GM19438 (cell line): ENCODE data around the gene FANCE.
"Not testable (repeated sequence)": the region's sequence is repeated elsewhere in the genome, so short reads cannot be mapped to it uniquely, and the experiment has no call there.

Experiments used
- ATAC-seq: cut with Tn5 transposase; IDR thresholded peaks from one replicate; pipeline ENCODE4 v1.9.1; 2021; ENCODE audit warnings: low read depth; ENCODE audit not compliant: unreplicated experiment

Gene FANCE

DNA sequence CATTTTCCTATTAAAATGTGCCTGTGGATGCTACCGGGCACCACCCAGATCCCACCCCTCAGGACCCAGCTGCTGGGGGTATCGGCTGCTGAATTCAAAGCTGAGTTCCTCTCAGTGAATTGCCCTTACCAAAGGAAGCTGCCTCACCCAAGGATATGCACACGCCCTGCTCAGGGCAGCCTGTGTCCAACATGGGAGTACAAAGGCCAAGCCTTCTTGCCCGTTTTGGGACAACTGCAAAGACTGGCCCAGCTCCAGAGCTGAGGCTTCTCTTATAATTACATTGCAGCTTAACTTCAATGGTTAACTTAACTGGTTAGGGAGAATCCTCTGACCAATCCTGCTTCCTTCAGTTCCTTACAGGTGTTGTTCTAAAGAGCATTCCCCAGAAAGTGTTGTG lies 19.8 kb upstream of the FANCE start:
- ATAC-seq, result no peak

DNA sequence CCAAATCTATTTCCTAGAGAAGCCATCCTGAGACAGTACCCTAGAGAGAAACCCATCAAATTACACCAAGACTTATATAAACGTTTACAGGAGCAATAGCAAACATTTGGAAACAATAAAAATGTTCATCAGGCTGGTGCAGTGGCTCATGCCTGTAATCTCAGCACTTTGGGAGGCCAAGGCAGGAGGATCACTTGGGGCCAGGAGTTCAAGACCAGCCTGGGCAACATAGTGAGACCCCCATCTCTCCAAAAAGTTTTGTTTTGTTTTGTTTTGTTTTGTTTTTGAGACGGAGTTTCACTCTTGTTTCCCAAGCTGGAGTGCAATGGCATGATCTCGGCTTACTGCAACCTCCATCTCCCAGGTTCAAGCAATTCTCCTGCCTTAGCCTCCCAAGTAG lies 19.4 kb upstream of the FANCE start:
- ATAC-seq, result not testable (repeated sequence)

DNA sequence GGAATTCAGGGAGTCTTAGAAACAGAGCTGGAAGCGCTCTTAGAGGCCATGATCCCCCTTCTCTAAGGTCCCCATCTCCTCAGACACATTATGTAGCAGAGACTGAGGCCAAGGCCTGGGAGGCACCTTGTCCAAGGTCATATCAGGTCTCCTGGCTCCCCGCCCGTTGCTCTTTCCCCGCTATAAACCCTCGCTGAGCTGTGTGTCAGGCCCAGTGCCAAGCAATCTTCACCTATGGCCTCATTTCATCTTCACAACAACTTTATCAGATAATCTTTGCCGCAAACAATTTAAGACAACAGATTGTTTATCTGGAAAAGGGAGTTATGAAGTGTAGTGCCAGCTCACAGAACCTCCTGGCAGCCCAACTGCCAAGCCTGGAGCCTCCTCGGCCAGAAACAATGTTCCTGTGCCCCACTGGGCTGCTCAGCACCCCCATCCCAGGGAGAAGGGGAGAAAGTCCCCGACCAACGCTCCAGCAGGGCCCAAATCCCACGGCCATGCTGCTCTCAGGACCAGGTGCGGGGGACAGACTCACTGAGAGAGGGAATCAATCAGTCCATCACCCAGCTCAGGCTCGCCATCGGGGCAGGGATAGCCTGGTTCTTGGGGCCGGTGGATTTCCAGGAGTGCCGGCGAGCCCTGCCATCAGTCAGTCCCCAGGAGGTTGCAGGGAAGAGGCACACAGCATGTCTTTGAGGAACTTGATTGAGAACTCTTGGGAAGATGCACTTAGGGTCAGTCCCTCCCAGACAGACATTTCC lies 16.9 kb upstream of the FANCE start:
- ATAC-seq, result no peak

DNA sequence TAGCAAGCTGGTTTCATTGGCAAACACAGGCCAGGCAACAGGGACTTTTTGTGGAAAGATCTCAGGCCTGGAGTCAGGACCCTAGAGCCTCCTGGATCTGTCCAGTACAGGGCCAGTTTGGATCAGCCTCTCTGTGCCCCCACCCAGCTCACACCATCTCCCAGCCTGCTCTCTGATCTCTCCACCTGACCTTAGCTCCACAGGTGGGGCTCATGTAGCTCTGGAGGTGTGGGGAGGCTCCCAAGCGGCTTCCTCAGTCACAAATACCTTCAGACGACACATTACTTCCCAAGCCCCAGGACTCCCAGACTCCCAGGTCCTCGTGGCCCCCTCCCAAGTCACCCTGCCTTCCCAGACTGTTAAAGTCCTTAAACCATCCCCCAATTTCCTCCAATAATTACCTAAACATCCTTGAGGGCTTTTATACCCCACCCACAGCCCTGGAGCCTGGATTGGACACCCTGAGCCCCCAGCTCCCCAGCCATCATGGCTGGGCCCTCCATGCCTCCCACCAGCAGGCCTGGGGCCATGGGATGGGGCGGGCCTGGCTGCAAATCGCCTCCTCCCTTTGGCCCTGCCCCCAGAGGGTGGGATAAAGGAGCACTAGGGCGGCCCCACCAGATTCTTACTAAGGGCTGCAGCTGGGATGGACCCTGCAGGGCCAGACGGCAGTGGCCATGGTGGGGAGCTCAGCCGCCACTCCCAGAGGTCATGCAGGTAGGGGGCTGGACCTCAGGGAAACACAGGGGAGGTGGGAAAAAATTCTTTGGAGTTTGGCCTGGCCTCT lies 15.9 kb upstream of the FANCE start:
- no peak for ATAC-seq

DNA sequence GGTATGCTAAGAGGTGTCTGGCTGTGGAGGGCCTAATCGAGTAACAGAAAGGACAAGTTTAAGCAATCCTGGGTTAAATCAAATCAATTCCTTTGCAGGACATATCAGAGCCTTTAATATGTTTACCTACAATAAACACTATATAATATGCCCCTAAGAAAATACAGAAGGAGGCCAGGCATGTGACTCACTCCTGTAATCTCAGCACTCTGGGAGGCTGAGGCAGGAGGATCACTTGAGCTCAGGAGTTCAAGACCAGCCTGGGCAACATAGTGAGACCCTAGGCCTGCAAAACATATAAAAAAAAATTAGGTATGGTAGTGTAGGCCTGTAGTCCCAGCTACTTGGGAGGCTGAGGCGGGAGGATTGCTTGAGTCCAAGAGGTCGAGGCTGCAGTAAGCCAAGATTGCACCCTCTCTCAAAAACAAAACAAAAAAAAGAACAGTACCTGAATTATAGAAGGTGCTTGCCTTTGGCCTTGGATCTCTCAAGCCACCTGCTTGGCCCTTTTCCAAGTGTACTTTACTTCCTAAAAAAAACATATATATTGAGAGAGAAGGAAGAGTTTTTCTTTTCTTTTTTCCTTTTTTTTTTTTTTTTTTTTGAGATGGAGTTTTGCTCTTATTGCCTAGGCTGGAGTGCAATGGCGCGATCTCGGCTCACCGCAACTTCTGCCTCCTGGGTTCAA lies 13.6 kb upstream of the FANCE start:
- not testable (repeated sequence) for ATAC-seq

DNA sequence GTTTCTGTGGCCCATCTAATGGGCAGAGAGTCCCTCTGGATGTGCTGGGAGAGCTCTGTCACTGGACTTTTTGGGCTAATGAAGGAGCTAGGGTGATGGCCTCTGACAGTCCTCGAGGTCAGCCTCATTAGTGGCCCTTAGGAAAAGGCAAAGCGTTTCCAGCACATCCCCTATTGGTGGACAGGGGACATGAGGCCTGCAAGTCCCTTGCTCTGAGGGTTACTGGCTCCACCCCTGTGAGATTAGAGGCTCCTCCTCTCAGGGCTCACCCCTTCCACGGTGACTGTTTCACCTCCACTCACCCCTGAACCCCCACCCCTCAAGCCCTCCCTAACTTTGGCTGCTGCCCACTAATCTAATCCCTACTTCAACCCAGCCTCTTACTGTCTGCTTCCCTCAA lies 12.8 kb upstream of the FANCE start:
- no peak for ATAC-seq

DNA sequence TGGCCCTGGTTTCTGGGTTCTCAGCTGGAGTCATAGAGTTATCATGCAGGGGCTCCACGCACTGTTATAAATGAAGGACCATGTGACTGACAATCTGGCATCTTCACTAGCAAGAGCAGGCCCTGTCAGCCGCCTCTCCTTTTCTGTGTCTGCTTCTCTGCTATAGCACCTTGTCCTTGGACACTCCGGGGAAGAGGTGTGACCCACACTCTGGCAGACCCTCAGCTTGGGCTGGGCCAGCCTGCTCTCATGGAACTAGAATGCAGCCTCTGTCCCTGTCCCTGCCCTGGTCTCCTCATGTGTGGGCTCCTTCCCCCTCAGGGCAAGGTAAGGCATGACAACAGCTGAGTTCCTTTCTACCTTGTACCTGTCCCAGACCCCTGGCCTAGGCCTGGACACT lies 10.9 kb upstream of the FANCE start:
- no peak for ATAC-seq

DNA sequence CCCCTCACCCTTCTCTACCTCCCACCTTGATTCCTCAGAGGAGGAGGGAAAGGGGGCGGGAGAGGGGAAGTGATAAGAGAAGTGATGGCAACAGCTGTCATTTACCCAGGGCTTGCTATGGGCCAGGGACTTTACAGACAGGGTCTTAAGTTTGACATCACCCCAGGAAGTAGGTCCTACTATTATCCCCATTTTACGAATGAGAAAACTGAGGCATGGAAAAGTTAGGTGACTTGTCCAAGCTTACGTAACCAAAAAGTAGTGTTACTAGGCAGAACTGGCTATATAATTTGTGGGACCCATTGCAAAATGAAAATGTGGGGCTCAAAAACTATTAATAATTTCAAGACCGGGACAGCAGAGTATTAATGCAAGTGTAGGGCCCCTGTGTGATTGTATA lies 10.5 kb upstream of the FANCE start:
- ATAC-seq, result no peak

DNA sequence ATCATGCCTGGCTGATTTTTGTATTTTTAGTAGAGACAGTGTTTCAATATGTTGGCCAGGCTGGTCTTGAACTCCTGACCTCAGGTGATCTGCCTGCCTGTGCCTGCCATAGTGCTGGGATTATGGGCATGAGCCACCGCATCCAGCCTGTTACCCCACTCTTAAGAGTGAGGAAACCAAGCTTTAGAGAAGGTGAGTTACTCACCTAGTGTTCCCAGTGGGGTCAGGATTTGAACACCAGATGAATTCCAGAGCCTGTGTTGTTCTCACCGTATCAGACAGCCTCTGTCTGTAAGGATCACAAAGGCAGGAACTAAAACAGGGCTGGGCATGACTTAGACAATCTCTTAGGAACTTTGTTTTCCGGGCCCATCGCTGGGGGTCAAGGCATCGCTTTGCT lies 9.4 kb upstream of the FANCE start:
- no peak for ATAC-seq

DNA sequence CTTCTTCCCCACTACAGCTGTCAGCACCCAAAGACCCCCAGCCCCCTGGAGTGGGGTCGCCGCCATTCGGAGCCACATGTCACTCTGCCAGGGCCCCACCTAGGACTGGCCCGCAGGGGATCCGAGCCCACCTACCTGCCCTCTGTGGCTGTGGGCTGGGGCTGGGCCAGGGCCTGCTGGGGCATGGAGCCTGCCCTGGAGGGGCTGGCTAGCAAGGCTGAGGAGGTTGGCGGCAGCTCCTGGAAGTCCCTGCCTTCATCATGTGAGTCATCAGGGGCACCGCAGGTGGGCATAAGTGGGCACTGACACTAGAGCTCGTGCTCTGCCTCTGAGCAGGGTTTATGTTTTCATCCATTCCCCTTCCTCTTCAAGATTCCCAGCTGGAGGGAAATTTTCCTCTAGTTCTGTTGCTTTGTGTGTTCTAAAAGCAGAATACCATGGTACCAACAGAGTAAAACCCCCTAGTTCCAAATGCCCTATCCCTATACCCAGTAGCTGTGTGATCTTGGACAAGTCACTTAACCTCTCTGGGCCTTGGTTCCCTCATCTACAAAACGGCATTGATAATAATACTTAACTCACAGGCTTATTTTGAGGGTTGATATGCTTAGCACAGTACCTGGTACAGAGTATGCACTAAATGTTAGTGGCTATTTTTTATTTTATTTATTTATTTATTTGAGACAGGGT lies 8.7 kb upstream of the FANCE start:
- ATAC-seq, result no peak

DNA sequence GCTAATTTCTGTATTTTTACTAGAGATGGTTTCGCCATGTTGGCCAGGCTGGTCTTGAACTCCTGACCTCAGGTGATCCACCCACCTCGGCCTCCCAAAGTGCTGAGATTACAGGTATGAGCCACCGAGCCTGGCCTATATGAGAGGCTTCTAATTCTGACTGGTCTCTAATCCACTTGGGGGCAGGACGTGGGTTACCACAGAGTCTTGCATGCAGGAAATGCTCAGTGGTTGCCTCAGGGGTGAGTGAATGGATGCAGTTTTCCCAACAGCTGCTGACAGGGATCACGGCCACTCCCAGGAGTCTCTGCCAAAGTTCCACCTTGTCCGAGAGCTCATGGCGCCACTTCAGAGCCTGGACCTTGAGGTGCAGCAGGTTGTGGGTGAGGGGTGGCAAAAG lies 6.4 kb upstream of the FANCE start:
- ATAC-seq, result no peak

DNA sequence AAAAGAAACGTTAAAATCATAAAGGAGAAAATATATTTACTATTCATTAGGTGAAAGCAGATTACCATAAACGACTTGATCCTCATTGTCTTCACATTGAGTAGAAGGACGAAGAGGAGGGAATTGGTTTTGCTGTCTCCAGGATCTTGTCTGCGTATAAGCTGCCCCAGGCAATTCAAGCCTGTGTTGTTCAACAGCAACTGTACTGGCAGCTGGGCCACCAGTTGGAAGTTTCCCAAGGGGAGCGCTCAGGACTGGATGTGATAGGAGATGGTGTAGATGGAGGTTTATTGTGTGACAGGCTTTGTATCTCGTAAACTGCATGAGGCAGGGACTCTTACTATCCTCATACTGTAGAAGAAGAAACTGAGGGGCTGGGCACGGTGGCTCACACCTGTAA lies 3.9 kb upstream of the FANCE start:
- no peak for ATAC-seq

DNA sequence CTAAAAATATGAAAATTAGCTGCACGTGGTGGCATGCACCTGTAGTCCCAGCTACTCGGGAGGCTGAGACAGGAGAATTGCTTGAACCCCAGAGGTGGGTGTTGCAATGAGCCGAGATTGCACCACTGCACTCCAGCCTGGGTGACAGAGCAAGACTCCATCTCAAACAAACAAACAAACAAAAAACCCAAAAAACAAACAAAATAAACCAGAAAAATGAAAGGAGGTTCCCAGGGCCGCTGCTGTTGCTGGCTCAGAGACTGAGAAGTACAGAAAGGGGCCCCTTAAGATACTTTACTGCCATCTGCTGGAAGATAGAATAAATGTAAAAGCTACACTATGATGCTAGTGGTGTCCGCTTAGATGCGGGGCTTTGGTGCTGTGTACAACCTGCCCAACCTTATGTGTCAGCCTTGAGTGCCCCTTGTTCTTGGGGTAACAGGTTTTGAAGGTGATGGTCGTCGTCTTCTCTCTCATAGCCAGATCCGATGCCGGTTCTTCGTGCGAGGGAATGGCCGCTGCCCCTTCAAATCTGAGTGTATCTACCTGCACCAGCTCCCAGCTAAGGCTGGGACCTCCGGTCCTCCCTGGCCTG lies 2.8 kb upstream of the FANCE start:
- no peak for ATAC-seq

DNA sequence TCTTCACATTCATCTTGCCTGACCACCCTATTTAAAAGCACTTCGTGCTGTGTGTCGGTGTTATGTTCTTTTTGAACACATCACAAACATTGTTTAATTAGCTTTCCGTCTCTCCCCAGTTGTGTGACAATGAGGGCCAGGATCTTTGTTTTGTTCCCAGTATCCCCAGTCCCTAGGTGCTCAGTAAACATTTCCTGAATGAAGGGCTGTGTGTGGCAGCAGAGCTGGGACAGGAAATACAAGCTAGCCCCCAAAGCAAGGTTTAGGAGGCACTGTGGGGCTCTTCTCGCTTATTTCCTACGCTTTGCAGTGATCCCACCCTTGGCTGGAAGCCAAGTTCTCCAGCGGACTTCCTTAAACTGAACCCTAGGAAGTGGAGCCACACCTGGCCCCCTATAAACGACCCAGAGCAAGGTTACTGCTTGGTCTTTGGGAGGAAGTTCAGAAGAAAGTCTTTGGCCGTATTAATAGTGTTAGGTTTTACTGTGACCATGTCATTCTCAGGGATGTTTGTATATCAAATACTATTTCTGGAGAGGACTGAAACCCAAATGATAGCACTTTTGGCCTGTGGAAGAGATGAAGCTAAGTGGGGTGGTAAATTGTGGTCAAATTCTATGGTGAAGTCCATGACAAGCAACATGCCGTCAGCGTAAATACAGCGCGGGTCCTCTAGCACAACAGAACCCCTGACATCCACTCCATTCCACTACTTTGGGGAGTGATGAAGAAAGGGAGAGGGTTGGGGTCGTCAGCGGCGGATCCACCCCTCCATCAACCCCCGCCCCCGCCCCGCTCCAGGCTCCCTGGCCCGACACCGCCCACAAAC lies 570 bp upstream of the FANCE start:
- no peak for ATAC-seq

DNA sequence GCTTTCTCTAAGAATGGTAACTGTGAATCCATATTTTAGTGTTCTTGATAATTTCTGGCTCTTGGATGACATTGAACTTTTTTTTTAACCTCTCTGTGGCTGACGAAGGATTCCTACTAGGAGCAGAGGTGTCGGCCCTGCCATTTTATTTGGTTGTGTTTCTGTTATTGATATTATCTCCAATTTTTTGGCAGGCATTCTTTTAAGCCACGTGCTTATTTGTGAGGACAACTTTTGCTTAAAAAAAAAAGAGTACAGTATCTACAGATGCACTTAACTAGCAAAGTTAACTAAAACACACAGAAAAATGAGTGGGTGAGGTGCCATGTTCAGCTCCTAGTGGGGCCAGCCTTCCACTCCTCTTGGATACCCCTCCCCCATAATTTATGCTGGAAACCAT lies 1.1 kb downstream of the FANCE start:
- no peak for ATAC-seq

DNA sequence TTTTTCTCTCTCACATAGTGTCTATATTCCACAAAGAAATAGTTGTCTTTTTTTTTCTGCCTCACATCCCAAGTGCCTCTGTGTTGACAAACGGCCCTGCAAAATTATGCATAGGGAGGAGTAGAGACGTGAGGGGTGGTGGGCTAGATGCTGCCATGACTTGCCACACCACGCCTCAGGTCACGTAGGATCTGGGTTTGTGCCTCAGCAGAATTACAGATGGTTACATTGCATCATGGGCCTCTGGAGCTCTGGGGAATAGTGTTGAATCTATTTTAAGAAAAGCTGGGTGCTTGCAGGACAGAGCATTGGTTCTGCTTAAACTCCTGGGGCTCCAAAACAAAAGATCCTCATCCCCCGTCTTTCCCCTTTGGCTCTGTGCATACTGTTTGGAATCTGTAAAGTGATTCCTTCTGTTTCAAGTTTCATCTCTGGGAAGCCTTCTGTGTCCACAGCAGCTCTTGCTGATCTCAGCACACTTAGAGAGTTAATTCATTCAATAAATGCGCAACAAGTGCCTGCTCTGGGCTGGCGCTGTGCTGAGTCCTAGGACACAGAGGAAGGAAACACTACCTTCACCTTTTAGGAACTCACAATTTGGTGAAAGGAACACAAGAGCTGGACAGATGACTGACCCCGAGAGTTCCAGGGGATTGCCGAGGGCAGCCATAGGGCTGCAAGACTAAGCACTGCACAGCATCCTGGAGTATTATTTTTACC lies 2.4 kb downstream of the FANCE start:
- no peak for ATAC-seq

DNA sequence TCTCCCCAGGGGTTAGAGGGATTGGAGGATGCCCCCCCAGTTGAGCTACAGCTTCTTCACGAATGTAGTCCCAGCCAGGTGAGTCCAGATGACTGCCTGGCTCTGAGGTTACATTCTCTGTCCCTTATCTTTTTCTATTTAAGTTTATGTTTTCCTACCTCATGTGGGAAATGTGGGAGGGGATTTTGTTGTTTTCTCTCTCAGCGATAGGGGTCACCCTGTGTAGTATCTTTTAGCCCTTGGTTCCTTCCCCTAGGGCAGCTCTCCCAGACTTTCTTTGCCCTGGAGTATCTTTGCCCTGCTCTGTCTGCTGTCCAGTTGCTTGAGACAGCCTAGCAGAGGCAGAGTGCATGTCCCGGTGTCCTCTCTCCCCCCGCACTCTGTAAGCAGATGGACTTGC lies 5.8 kb downstream of the FANCE start:
- no peak for ATAC-seq

DNA sequence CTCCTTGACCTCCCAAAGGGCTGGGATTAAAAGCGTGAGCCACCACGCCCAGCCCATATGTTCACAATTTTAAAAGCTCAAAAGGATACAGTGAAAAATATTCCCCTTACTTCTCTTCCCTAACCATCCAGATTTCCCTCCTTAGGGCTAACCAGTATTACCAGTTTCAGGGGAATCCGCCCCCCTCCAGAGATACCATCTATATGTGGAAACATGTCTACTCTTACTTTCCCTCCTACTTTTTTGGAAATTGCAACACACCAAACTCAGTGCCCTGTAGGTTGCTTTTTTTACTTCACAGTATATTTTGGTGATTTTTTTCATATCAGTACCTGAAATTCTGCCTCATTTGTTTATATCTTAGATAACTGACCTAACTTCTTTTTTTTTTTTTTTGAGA lies 9.1 kb downstream of the FANCE start:
- no peak for ATAC-seq

DNA sequence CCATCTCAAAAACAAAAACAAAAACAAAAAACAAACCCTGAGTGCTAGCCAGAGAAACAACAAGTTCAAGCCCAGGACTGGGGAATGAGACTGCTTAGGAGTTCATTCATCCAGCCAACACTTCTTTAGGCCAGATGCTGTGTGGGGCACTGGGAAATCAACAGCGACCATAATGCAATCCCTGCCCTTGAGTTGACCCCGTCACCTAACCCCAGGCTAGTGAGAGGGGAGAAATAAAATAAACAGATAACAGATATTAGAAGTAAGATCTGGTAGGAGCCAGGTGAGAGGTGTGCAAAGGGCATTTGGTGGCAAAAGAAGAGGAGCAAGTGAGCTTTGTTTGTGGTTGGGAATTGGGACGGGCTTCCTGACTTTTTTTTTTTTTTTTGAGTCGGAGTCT lies 11.2 kb downstream of the FANCE start:
- no peak for ATAC-seq
